ENCODE results near the gene FPR2. TPM values are rescaled to one million over a fixed set of nuclear protein-coding genes. Genes with fewer than 3 reads are reported as not detected.

FPR2 gene
- total and polyA plus RNA-seq, 3 experiments from 2014 or later: not detected

DNA sequence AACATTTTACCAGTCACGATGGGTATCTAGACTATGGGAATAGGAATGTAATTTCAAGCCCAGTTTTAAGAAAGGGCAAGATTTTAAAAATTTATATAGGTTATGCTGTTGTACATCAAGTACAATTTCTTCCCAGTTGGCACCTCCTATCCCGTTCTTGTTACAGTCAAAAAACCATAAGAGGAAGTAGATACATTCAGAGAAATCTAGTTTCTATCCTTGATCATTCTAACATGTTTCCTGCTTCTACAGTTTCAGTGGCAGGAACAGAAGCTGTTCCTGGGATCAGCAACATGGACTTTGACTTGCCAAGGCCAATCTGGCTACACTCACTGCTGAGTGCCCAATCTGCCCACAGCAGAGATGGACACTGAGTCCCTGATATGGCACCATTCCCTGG, 19.3 kb downstream of the FPR2 start:
- Histone ChIP-seq H3K36me3 (ENCODE audit: insufficient read depth, low read length) (no peaks in the 10 kb centered on the region), H3K27ac (ENCODE audit: low read depth, low read length) (no peak overlapping the region), H3K4me1 (ENCODE audit: insufficient read depth, low read length) (no peaks in the 10 kb centered on the region), H3K27me3 (ENCODE audit: insufficient read depth, low read length, poor library complexity, severe bottlenecking) (no peaks in the 10 kb centered on the region), H3K4me3 (ENCODE audit: low read length) (no peak overlapping the region), H3K9me3 (ENCODE audit: low read length) (no peaks in the 10 kb centered on the region)
- Mint-ChIP-seq H3K36me3 (no peaks in the 10 kb centered on the region), H3K27ac (no peak overlapping the region), H3K4me1 (peaks cover 0 to 4% (median 3%) of the 10 kb centered on the region in 3 donors), H3K27me3 (peaks cover 15 to 52% of the 10 kb centered on the region in 2 donors), H3K4me3 (no peak overlapping the region), H3K9me3 (peaks cover 0 to 8% (median 2%) of the 10 kb centered on the region in 5 donors)
- POLR2A ChIA-PET: no interaction called here
- no peak for DNase-seq
- CTCF ChIA-PET: no interaction called here

- Histone ChIP-seq H3K27me3 (ENCODE audit: insufficient read depth, low read length, poor library complexity, severe bottlenecking) (no peaks in the 10 kb centered on the region), H3K4me3 (ENCODE audit: low read length) (no peak overlapping the region), H3K27ac (ENCODE audit: low read depth, low read length) (no peak overlapping the region), H3K36me3 (ENCODE audit: insufficient read depth, low read length) (no peaks in the 10 kb centered on the region), H3K4me1 (ENCODE audit: insufficient read depth, low read length) (no peaks in the 10 kb centered on the region), H3K9me3 (ENCODE audit: low read length) (no peaks in the 10 kb centered on the region)
- no peak for DNase-seq
- ChIA-PET POLR2A (no interaction called here), CTCF (no interaction called here)
- H3K36me3 Mint-ChIP-seq: no peaks in the 10 kb centered on the region
- H3K9me3 Mint-ChIP-seq: peaks cover 0 to 2% (median 0%) of the 10 kb centered on the region in 5 donors
- H3K4me1 Mint-ChIP-seq: peaks cover 0 to 4% (median 3%) of the 10 kb centered on the region in 3 donors
- H3K27ac Mint-ChIP-seq: no peak overlapping the region
- peaks cover 9 to 37% of the 10 kb centered on the region in 2 donors for H3K27me3 Mint-ChIP-seq
- H3K4me3 Mint-ChIP-seq: no peak overlapping the region
These were observed 21.0 kb downstream of the FPR2 start for GRCh38 chr19:51781999-51782398.

- no peaks in the 10 kb centered on the region for H3K4me1 Mint-ChIP-seq
- POLR2A ChIA-PET: no interaction called here
- Histone ChIP-seq H3K4me1 (ENCODE audit: insufficient read depth, low read length) (no peaks in the 10 kb centered on the region), H3K27ac (ENCODE audit: low read depth, low read length) (no peak overlapping the region), H3K4me3 (ENCODE audit: low read length) (no peak overlapping the region), H3K9me3 (ENCODE audit: low read length) (no peaks in the 10 kb centered on the region), H3K36me3 (ENCODE audit: insufficient read depth, low read length) (no peaks in the 10 kb centered on the region), H3K27me3 (ENCODE audit: insufficient read depth, low read length, poor library complexity, severe bottlenecking) (no peaks in the 10 kb centered on the region)
- H3K27me3 Mint-ChIP-seq: peaks cover 3 to 32% of the 10 kb centered on the region in 2 donors
- no peaks in the 10 kb centered on the region for H3K36me3 Mint-ChIP-seq
- no peak overlapping the region for H3K27ac Mint-ChIP-seq
- peaks cover 4 to 8% (median 5%) of the 10 kb centered on the region in 5 donors for H3K9me3 Mint-ChIP-seq
- no peak overlapping the region for H3K4me3 Mint-ChIP-seq
- CTCF ChIA-PET: no interaction called here
- no peak for DNase-seq
These were observed 22.4 kb downstream of the FPR2 start for GRCh38 chr19:51783372-51783771.

DNA sequence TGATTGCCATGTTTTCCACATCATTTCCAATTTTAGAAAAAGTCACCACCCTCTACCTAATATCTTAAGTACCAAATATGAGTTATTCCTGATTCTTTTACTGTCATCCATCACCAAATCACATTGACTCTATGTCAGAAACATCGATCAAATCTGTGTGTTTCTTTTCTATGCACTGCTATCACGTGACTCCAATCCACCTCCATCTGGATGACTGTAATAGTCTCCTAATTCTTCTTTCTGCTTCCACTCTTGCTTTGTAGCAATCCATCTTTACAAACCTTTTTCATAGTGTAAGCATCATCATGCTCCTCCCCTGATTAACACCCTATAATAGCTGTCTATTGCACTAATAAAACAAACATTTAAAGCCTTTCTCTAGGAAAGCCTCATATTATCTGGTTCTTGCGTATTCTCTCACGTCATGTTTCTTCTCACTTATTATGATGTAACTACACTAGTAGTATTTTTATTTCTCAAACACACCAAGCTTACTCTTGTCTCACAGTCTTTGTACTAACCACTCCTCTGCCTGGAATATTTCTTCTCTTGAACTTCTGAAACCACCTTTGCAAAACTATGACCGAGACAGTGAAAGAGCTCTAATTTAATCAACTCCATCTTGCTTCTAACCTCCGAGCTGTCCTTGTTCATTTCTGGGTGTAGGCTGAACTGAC, 23.3 kb downstream of the FPR2 start:
- Mint-ChIP-seq H3K36me3 (no peaks in the 10 kb centered on the region), H3K27me3 (peaks cover 3 to 24% of the 10 kb centered on the region in 2 donors), H3K9me3 (peaks cover 4 to 8% (median 7%) of the 10 kb centered on the region in 5 donors), H3K4me3 (no peak overlapping the region), H3K27ac (no peak overlapping the region), H3K4me1 (no peaks in the 10 kb centered on the region)
- no peak for DNase-seq
- CTCF ChIA-PET: no interaction called here
- Histone ChIP-seq H3K4me1 (ENCODE audit: insufficient read depth, low read length) (no peaks in the 10 kb centered on the region), H3K36me3 (ENCODE audit: insufficient read depth, low read length) (no peaks in the 10 kb centered on the region), H3K27ac (ENCODE audit: low read depth, low read length) (no peak overlapping the region), H3K27me3 (ENCODE audit: insufficient read depth, low read length, poor library complexity, severe bottlenecking) (no peaks in the 10 kb centered on the region), H3K9me3 (ENCODE audit: low read length) (no peaks in the 10 kb centered on the region), H3K4me3 (ENCODE audit: low read length) (no peak overlapping the region)
- POLR2A ChIA-PET: no interaction called here

- Histone ChIP-seq H3K4me3 (ENCODE audit: low read length) (no peak overlapping the region), H3K27ac (ENCODE audit: low read depth, low read length) (no peak overlapping the region), H3K36me3 (ENCODE audit: insufficient read depth, low read length) (no peaks in the 10 kb centered on the region), H3K27me3 (ENCODE audit: insufficient read depth, low read length, poor library complexity, severe bottlenecking) (no peaks in the 10 kb centered on the region), H3K9me3 (ENCODE audit: low read length) (no peaks in the 10 kb centered on the region), H3K4me1 (ENCODE audit: insufficient read depth, low read length) (no peaks in the 10 kb centered on the region)
- no peak for DNase-seq
- ChIA-PET CTCF (no interaction called here), POLR2A (no interaction called here)
- no peaks in the 10 kb centered on the region for H3K36me3 Mint-ChIP-seq
- peaks cover 4 to 8% (median 7%) of the 10 kb centered on the region in 5 donors for H3K9me3 Mint-ChIP-seq
- H3K4me1 Mint-ChIP-seq: no peaks in the 10 kb centered on the region
- no peak overlapping the region for H3K27ac Mint-ChIP-seq
- peaks cover 4 to 18% of the 10 kb centered on the region in 2 donors for H3K27me3 Mint-ChIP-seq
- H3K4me3 Mint-ChIP-seq: no peak overlapping the region
These were observed 24.1 kb downstream of the FPR2 start for GRCh38 chr19:51784922-51785690.

DNA sequence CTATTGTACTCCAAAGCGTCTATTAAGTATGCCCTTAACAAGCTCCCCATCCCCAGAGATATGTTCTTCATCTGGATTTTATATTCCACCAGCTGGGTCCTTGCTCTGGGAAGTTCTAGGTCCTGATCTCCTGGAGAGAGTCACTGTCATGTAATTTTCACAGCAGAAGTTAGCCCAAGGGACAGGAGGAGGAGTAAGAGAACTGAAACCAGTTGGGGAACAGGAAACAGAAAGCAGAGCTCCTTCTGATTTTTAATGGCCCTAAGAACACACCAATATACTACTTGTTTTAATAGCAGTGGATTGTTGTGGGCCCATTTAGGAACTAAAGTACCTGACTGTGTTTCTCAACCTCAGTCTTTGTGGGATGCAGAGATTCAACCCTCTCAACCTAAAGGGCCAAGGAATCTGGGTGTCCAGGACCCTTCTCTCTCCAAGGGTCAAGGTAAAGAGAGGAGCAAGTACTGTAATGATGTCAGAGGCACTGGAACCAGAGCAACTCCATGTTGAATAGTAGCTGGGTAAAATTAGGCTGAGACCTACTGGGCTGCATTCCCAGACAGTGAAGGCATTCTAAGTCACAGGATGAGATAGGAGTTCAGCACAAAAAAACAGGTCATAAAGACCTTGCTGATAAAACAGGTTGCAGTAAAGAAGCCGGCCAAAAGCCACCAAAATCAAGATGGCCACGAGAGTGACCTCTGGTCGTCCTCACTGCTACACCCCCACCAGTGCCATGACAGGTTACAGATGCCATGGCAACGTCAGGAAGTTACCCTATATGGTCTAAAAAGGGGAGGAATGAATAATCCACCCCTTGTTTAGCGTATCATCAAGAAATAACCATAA, 25.9 kb downstream of the FPR2 start:
- no peaks in the 10 kb centered on the region for H3K36me3 Mint-ChIP-seq
- H3K9me3 ChIP-seq (ENCODE audit: low read length): no peaks in the 10 kb centered on the region
- no peak overlapping the region for H3K27ac Mint-ChIP-seq
- no peak overlapping the region for H3K4me3 Mint-ChIP-seq
- H3K9me3 Mint-ChIP-seq: peaks cover 6 to 12% (median 8%) of the 10 kb centered on the region in 5 donors
- H3K4me1 Mint-ChIP-seq: no peaks in the 10 kb centered on the region
- no peak for DNase-seq
- no peak overlapping the region for H3K4me3 ChIP-seq (ENCODE audit: low read length)
- H3K27me3 Mint-ChIP-seq: peaks cover 8 to 13% of the 10 kb centered on the region in 2 donors
- ChIA-PET POLR2A (no interaction called here), CTCF (no interaction called here)
- H3K4me1 ChIP-seq (ENCODE audit: insufficient read depth, low read length): no peaks in the 10 kb centered on the region
- no peak overlapping the region for H3K27ac ChIP-seq (ENCODE audit: low read depth, low read length)
- no peaks in the 10 kb centered on the region for H3K36me3 ChIP-seq (ENCODE audit: insufficient read depth, low read length)
- H3K27me3 ChIP-seq (ENCODE audit: insufficient read depth, low read length, poor library complexity, severe bottlenecking): no peaks in the 10 kb centered on the region

GRCh38 chr19:51788029-51788428, 27.0 kb downstream of the FPR2 start:
- H3K36me3 Mint-ChIP-seq: no peaks in the 10 kb centered on the region
- CTCF ChIA-PET: no interaction called here

More at GRCh38 chr19:51788029-51788428, 27.0 kb downstream of the FPR2 start:
- Mint-ChIP-seq H3K4me1 (no peaks in the 10 kb centered on the region), H3K9me3 (peaks cover 5 to 14% (median 8%) of the 10 kb centered on the region in 5 donors), H3K27ac (no peak overlapping the region), H3K27me3 (peaks cover 8 to 13% of the 10 kb centered on the region in 2 donors), H3K4me3 (no peak overlapping the region)
- H3K4me3 ChIP-seq (ENCODE audit: low read length): no peak overlapping the region
- no peak for DNase-seq
- POLR2A ChIA-PET: no interaction called here
- no peaks in the 10 kb centered on the region for H3K9me3 ChIP-seq (ENCODE audit: low read length)
- H3K27ac ChIP-seq (ENCODE audit: low read depth, low read length): no peak overlapping the region
- no peaks in the 10 kb centered on the region for H3K4me1 ChIP-seq (ENCODE audit: insufficient read depth, low read length)
- no peaks in the 10 kb centered on the region for H3K27me3 ChIP-seq (ENCODE audit: insufficient read depth, low read length, poor library complexity, severe bottlenecking)
- no peaks in the 10 kb centered on the region for H3K36me3 ChIP-seq (ENCODE audit: insufficient read depth, low read length)
